PC-3 (cell line): ENCODE data around the gene ACE2. TPM values are rescaled to one million over a fixed set of nuclear protein-coding genes. Genes with fewer than 3 reads are reported as not detected.

ENCODE experiments used
- ATAC-seq: fragments of 200-7000 bp; cut with Tn5 transposase; 2 replicates; pipeline ENCODE4 v1.9.1; 2020; ENCODE audit warnings: mild to moderate bottlenecking, moderate library complexity
- BruUV-seq: library from RNA; stranded (reverse); fragments of 400-500 nt; replicated peaks from 2 replicates; lab custom pipeline; 2021; lab: Mats Ljungman, UMichigan
- CTCF ChIA-PET: fragments of 300-600 bp; sonication (Branson Sonifier 250); formaldehyde crosslinking; loops from one replicate; lab custom pipeline; 2022; ENCODE audit warnings: antibody characterized with exemption; lab: Charles Lee
- POLR2A ChIA-PET: fragments of 300-600 bp; sonication (Branson Sonifier 250); formaldehyde crosslinking; loops from one replicate; lab custom pipeline; 2022; ENCODE audit warnings: antibody characterized with exemption; ENCODE audit not compliant: unreplicated experiment; lab: Charles Lee
- DNase-seq: peaks from one replicate; pipeline ENCODE4 v3.0.0-alpha.2; 2015
- H2AFZ ChIP-seq: fragments of 300-600 bp; sonication (generic); 2 replicates; pipeline ENCODE4 v1.6.0; 2016; ENCODE audit warnings: antibody characterized with exemption, low read length
- H3F3A ChIP-seq: fragments of 300-600 bp; sonication (generic); one replicate; pipeline ENCODE4 v1.6.0; 2017; ENCODE audit warnings: antibody characterized with exemption, low read length, control low read depth, mild to moderate bottlenecking; ENCODE audit not compliant: unreplicated experiment
- H3K27ac ChIP-seq: fragments of 300-600 bp; sonication (generic); 2 replicates; pipeline ENCODE4 v1.5.1; 2016; ENCODE audit warnings: mild to moderate bottlenecking, low read length
- H3K27me3 ChIP-seq: fragments of 300-600 bp; sonication (generic); 2 replicates; pipeline ENCODE4 v1.6.1; 2016; ENCODE audit warnings: low read length, mixed read lengths
- H3K36me3 ChIP-seq: fragments of 300-600 bp; sonication (generic); 2 replicates; pipeline ENCODE4 v1.6.1; 2016; ENCODE audit warnings: low read depth, mixed run types, low read length, mixed read lengths
- H3K4me1 ChIP-seq: fragments of 300-600 bp; sonication (generic); 2 replicates; pipeline ENCODE4 v1.5.1; 2016; ENCODE audit warnings: low read length; ENCODE audit not compliant: insufficient read depth
- H3K4me2 ChIP-seq: fragments of 300-600 bp; sonication (generic); 2 replicates; pipeline ENCODE4 v1.6.0; 2016; ENCODE audit warnings: low read length
- H3K4me3 ChIP-seq: fragments of 300-600 bp; sonication (generic); 2 replicates; pipeline ENCODE4 v1.5.1; 2016; ENCODE audit warnings: mild to moderate bottlenecking, low read length, mixed read lengths
- H3K79me2 ChIP-seq: fragments of 300-600 bp; sonication (generic); 2 replicates; pipeline ENCODE4 v1.6.1; 2017; ENCODE audit warnings: low read length, mixed read lengths
- H3K9ac ChIP-seq: fragments of 300-600 bp; sonication (generic); 2 replicates; pipeline ENCODE4 v1.6.0; 2016; ENCODE audit warnings: mild to moderate bottlenecking, low read length
- H3K9me2 ChIP-seq: fragments of 300-600 bp; sonication (generic); replicated peaks from 2 replicates; pipeline ENCODE4 v1.6.1; 2016; ENCODE audit warnings: mixed run types, low read length, mixed read lengths
- H3K9me3 ChIP-seq: fragments of 300-600 bp; sonication (generic); 2 replicates; pipeline ENCODE4 v1.6.1; 2016; ENCODE audit warnings: low read length, mixed read lengths
- H4K20me1 ChIP-seq: fragments of 300-600 bp; sonication (generic); 2 replicates; pipeline ENCODE4 v1.6.1; 2016; ENCODE audit warnings: low read length, mixed read lengths
- EZH2 ChIP-seq: fragments of 300-600 bp; sonication (generic); IDR thresholded peaks from one replicate; pipeline ENCODE4 v1.6.1; 2017; ENCODE audit warnings: antibody characterized with exemption, mild to moderate bottlenecking, low read length; ENCODE audit not compliant: unreplicated experiment
- EZH2phosphoT487 ChIP-seq: fragments of 300-600 bp; sonication (generic); IDR thresholded peaks from 2 replicates; pipeline ENCODE4 v1.6.1; 2018; ENCODE audit warnings: mild to moderate bottlenecking, antibody characterized with exemption, low read length, borderline replicate concordance
- intact Hi-C: fragments of 100-400 bp; cut with micrococcal nuclease; formaldehyde crosslinking; loops from 2 replicates; pipeline ENCODE4 v1.9.0; 2023
- total RNA-seq: library from RNA; depleted of rRNA; stranded (reverse); fragments of >200 nt; gene quantifications from 2 replicates; pipeline ENCODE4 v1.2.3, GENCODE V29; 2014
- TF ChIP-seq, protein P1 (sequence below): fragments of 300-600 bp; sonication (generic); conservative IDR thresholded peaks from 2 replicates; pipeline ENCODE4 v1.5.1; 2017; ENCODE audit warnings: antibody characterized with exemption, low read depth, mild to moderate bottlenecking, low read length

ACE2 gene
- total RNA-seq, 1 experiment from 2014 or later, result 1.2 TPM

- no peak for TF ChIP-seq EZH2phosphoT487
- TF ChIP-seq, protein P1, sequence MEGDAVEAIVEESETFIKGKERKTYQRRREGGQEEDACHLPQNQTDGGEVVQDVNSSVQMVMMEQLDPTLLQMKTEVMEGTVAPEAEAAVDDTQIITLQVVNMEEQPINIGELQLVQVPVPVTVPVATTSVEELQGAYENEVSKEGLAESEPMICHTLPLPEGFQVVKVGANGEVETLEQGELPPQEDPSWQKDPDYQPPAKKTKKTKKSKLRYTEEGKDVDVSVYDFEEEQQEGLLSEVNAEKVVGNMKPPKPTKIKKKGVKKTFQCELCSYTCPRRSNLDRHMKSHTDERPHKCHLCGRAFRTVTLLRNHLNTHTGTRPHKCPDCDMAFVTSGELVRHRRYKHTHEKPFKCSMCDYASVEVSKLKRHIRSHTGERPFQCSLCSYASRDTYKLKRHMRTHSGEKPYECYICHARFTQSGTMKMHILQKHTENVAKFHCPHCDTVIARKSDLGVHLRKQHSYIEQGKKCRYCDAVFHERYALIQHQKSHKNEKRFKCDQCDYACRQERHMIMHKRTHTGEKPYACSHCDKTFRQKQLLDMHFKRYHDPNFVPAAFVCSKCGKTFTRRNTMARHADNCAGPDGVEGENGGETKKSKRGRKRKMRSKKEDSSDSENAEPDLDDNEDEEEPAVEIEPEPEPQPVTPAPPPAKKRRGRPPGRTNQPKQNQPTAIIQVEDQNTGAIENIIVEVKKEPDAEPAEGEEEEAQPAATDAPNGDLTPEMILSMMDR, result no peak
- TF ChIP-seq EZH2, result no peak
- no peak for DNase-seq
- Histone ChIP-seq H3K4me1 (no peaks in the 10 kb centered on the region), H3K4me2 (no peak overlapping the region), H2AFZ (no peak overlapping the region), H3K9me3 (no peaks in the 10 kb centered on the region), H3K36me3 (no peaks in the 10 kb centered on the region), H3K27me3 (no peaks in the 10 kb centered on the region), H3K27ac (no peak overlapping the region), H3K9ac (no peak overlapping the region), H3K79me2 (no peaks in the 10 kb centered on the region), H3K9me2 (no peaks in the 10 kb centered on the region), H3K4me3 (no peak overlapping the region), H4K20me1 (no peaks in the 10 kb centered on the region), H3F3A (no peaks in the 10 kb centered on the region)
- ChIA-PET CTCF (no interaction called here), POLR2A (no interaction called here)
- intact Hi-C loops, result no loop called here
- no TSS peak for BruUV-seq
- ATAC-seq, result no peak
Measured at GRCh38 chrX:15549189-15550012, 51.4 kb downstream of the ACE2 start.

- DNase-seq, result no peak
- no peak for ATAC-seq
- Histone ChIP-seq H3K79me2 (no peaks in the 10 kb centered on the region), H3F3A (no peaks in the 10 kb centered on the region), H3K9me3 (no peaks in the 10 kb centered on the region), H3K9ac (no peak overlapping the region), H3K27ac (no peak overlapping the region), H3K9me2 (no peaks in the 10 kb centered on the region), H3K36me3 (no peaks in the 10 kb centered on the region), H3K27me3 (no peaks in the 10 kb centered on the region), H4K20me1 (no peaks in the 10 kb centered on the region), H3K4me3 (no peak overlapping the region), H3K4me1 (no peaks in the 10 kb centered on the region), H3K4me2 (no peak overlapping the region), H2AFZ (no peak overlapping the region)
- CTCF ChIA-PET, result no interaction called here
- POLR2A ChIA-PET, result no interaction called here
- TF ChIP-seq, protein P1, result no peak
- no peak for TF ChIP-seq EZH2
- TF ChIP-seq EZH2phosphoT487, result no peak
- BruUV-seq, result no TSS peak
- intact Hi-C loops, result no loop called here
Measured at GRCh38 chrX:15547356-15547755, 53.4 kb downstream of the ACE2 start.

- intact Hi-C loops, result no loop called here
- DNase-seq, result no peak
- no peaks in the 10 kb centered on the region for H3K36me3 ChIP-seq
- TF ChIP-seq EZH2phosphoT487, result no peak
- TF ChIP-seq EZH2, result no peak
- TF ChIP-seq, protein P1, result no peak
- no peak overlapping the region for H3K9ac ChIP-seq
- no peak for ATAC-seq
- H3K4me3 ChIP-seq, result no peak overlapping the region
- no peaks in the 10 kb centered on the region for H3F3A ChIP-seq
- H2AFZ ChIP-seq, result no peak overlapping the region
- no peak overlapping the region for H3K27ac ChIP-seq
- H3K9me2 ChIP-seq, result no peaks in the 10 kb centered on the region
- H3K9me3 ChIP-seq, result no peaks in the 10 kb centered on the region
- no peak overlapping the region for H3K4me2 ChIP-seq
- H3K4me1 ChIP-seq, result no peaks in the 10 kb centered on the region
- no peaks in the 10 kb centered on the region for H3K27me3 ChIP-seq
- BruUV-seq, result no TSS peak
- CTCF ChIA-PET, result no interaction called here
- no peaks in the 10 kb centered on the region for H4K20me1 ChIP-seq
- no peaks in the 10 kb centered on the region for H3K79me2 ChIP-seq
- POLR2A ChIA-PET, result no interaction called here
Measured at GRCh38 chrX:15546745-15547144, 54.0 kb downstream of the ACE2 start.
